Vagina (tissue), 2 donors: Measurements from ENCODE around the gene ITGAE. TPM values are rescaled to one million over a fixed set of nuclear protein-coding genes. Genes with fewer than 3 reads are reported as not detected.
"Not testable (repeated sequence)": the region's sequence is repeated elsewhere in the genome, so short reads cannot be mapped to it uniquely, and the experiment has no call there.

Experiments used
- DNase-seq, 2 donors: peaks; one replicate each; pipeline ENCODE4 v3.0.0-alpha.2; 2017; ENCODE audit errors: extremely low spot score in 2 of 2
- H3K27ac ChIP-seq: fragments of 200-600 bp; sonication (generic); one replicate; pipeline ENCODE4 v1.5.1; 2019
- H3K27me3 ChIP-seq: fragments of 200-600 bp; sonication (generic); one replicate; pipeline ENCODE4 v1.5.1; 2019
- H3K36me3 ChIP-seq, 2 donors: fragments of 200-600 bp; sonication (generic); one replicate each; pipeline ENCODE4 v1.5.1; 2017 to 2019
- H3K4me1 ChIP-seq: fragments of 200-600 bp; sonication (generic); one replicate; pipeline ENCODE4 v1.5.1; 2019
- H3K4me3 ChIP-seq, 2 donors: fragments of 200-600 bp; sonication (generic); 1 replicate in 1 of 2; 2 replicates in 1 of 2; pipeline ENCODE4 v1.5.1; 2016 to 2019
- H3K9me3 ChIP-seq: fragments of 200-600 bp; sonication (generic); one replicate; pipeline ENCODE4 v1.5.1; 2019
- POLR2A ChIP-seq, 2 donors: fragments of 450-650 bp; IDR thresholded peaks; one replicate each; pipeline ENCODE4 v1.6.1; 2017; ENCODE audit warnings: antibody characterized with exemption in 2 of 2, mild to moderate bottlenecking in 2 of 2, moderate library complexity in 2 of 2
- POLR2AphosphoS5 ChIP-seq, 2 donors: sonication (generic); formaldehyde crosslinking; IDR thresholded peaks; one replicate each; pipeline ENCODE4 v1.9.0; 2017; ENCODE audit warnings: antibody characterized with exemption in 2 of 2, mild to moderate bottlenecking in 2 of 2, low read depth in 1 of 2; ENCODE audit not compliant: insufficient read depth in 1 of 2
- intact Hi-C: fragments of 100-400 bp; cut with DNase I; formaldehyde crosslinking; loops from one replicate; pipeline ENCODE4 v1.15.1; 2023
- total RNA-seq: library from RNA; depleted of rRNA; stranded (reverse); fragments of >200 nt; gene quantifications from one replicate; pipeline ENCODE4 v1.2.3, GENCODE V29; 2016
- TF ChIP-seq, protein P1 (sequence below), 3 experiments: fragments of 450-650 bp in 2 of 3; fragments of 200-600 bp in 1 of 3; sonication (generic) in 1 of 3; IDR thresholded peaks; one replicate each; pipeline ENCODE4 v1.5.1; 2017 to 2019; ENCODE audit warnings: antibody characterized with exemption in 3 of 3, mild to moderate bottlenecking in 2 of 3, moderate library complexity in 2 of 3

Gene ITGAE
- total RNA-seq, 1 donor from 2014 or later, result 30.9 TPM

DNA sequence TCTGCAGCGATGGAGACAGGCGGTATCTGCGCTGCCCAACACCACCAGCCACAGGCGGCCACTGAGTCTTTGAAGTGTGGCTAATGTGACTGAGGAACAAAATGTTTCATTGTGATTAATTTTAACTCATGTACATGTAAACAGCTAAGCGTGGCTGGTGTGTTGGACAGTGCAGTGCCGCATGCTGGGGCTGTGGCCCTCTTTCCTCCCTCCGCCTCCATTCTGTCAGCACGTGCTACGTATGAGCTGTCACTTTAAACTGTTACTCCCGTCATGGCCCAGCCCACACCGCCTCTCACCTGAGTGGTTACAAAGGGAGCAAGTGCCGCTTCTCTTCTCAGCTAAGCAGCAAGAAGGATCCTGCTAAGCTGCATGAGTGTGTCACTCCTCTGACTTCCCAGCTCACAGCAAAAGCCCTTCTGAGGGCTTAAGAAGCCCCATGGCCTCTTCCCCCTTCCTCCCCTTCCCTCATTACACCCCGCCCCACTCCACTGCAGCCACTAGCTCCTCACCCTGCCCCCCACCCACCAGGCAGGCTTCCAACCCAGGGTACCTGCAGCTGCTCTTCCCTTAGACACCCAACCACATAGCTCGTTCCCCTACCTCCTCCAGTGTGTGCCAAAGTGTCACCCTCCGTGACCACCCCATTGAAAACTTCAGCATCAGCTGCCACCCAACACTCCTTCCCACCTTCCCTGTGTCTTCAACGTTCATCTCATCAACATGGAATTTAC is 62.3 kb downstream of the ITGAE start:
- H3K4me3 ChIP-seq, result peak overlapping the region in 1 of 2 donors; percentile 20
- TF ChIP-seq POLR2A (IDR thresholded peaks at IDR 0.05), result no peak
- TF ChIP-seq POLR2AphosphoS5 (IDR thresholded peaks at IDR 0.05; ENCODE audit: insufficient read depth in 1 of 2, low read depth in 1 of 2), result peak in 1 of 2 donors; percentile 54
- no peaks in the 10 kb centered on the region for H3K36me3 ChIP-seq
- intact Hi-C loops, result no loop called here
- H3K27me3 ChIP-seq, result no peaks in the 10 kb centered on the region
- H3K9me3 ChIP-seq, result no peaks in the 10 kb centered on the region
- peaks cover 7% of the 10 kb centered on the region for H3K4me1 ChIP-seq
- H3K27ac ChIP-seq, result no peak overlapping the region
- DNase-seq, result no peak

DNA sequence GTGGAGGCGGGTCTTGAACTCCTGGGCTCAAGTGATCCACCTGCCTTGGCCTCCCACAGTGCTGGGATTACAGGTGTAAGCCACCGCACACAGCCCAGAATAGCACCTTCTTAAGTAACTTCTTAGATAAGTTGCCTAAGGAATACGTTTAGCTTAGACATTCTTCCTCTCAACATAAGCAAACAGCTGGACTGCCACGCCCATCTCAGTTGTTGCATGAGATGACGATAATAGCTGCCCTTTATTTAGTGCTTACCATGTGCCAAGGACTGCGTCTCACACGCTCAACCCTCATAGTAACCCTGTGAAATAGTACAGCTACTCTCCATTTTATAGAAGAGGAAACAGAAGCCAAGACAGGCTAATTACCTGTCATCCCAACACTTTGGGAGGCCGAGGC is 65.5 kb downstream of the ITGAE start:
- Histone ChIP-seq H3K27ac (no peak overlapping the region), H3K9me3 (no peaks in the 10 kb centered on the region), H3K27me3 (no peaks in the 10 kb centered on the region), H3K36me3 (no peaks in the 10 kb centered on the region), H3K4me1 (peaks cover 22% of the 10 kb centered on the region), H3K4me3 (no peak overlapping the region)
- no peak for DNase-seq
- TF ChIP-seq, protein P1, sequence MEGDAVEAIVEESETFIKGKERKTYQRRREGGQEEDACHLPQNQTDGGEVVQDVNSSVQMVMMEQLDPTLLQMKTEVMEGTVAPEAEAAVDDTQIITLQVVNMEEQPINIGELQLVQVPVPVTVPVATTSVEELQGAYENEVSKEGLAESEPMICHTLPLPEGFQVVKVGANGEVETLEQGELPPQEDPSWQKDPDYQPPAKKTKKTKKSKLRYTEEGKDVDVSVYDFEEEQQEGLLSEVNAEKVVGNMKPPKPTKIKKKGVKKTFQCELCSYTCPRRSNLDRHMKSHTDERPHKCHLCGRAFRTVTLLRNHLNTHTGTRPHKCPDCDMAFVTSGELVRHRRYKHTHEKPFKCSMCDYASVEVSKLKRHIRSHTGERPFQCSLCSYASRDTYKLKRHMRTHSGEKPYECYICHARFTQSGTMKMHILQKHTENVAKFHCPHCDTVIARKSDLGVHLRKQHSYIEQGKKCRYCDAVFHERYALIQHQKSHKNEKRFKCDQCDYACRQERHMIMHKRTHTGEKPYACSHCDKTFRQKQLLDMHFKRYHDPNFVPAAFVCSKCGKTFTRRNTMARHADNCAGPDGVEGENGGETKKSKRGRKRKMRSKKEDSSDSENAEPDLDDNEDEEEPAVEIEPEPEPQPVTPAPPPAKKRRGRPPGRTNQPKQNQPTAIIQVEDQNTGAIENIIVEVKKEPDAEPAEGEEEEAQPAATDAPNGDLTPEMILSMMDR (IDR thresholded peaks at IDR 0.05), result no peak
- intact Hi-C loops, result no loop called here

DNA sequence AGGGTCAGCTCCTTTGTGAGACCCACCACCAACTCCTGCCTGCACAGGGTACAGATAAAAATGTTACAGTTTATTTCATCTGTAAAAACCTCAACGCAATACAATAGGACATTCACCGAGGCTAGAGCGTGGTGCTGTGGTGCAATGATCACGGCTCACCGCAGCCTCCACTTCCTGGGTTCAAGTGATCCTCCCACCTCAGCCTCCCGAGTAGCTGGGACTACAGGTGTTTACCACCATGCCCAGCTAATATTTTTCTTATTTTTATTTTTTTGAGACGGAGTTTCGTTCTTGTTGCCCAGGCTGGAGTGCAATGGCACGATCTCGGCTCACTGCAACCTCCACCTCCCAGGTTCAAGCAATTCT is 66.1 kb downstream of the ITGAE start:
- intact Hi-C loops, result not testable (repeated sequence)

DNA sequence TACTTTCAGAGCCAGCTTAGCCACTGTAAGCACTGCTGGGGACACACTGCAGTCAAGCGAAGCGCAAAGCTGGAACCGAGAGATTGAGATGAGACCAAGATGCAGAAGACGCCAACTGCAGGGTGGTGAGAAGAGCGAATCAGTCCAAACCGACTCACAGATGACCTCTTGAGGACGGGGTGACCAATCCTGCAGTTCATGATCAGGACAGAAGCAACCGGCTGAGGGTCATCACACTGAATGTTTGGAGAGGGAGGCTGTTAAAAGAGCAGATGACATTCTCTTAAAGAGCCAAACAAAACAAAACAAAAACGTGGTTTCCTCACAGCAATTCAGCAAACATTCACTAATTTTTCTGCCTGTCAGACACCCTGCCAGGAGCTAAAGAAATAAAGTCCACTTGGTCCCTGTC is 68.8 kb downstream of the ITGAE start:
- Histone ChIP-seq H3K27ac (peak overlapping the region; percentile 35), H3K36me3 (no peaks in the 10 kb centered on the region), H3K4me1 (peaks cover 15% of the 10 kb centered on the region), H3K4me3 (no peak overlapping the region), H3K27me3 (no peaks in the 10 kb centered on the region), H3K9me3 (no peaks in the 10 kb centered on the region)
- intact Hi-C loops, result no loop called here
- no peak for TF ChIP-seq POLR2AphosphoS5 (IDR thresholded peaks at IDR 0.05; ENCODE audit: insufficient read depth in 1 of 2, low read depth in 1 of 2)
- TF ChIP-seq, protein P1 (IDR thresholded peaks at IDR 0.05), result no peak
- TF ChIP-seq POLR2A (IDR thresholded peaks at IDR 0.05), result no peak
- DNase-seq, result no peak

More for the DNA sequence above, 66.1 kb downstream of the ITGAE start:
- H3K4me1 ChIP-seq, result peaks cover 22% of the 10 kb centered on the region
- not testable (repeated sequence) for H3K27ac ChIP-seq, H3K27me3 ChIP-seq, H3K4me3 ChIP-seq, DNase-seq, H3K9me3 ChIP-seq, H3K36me3 ChIP-seq

DNA sequence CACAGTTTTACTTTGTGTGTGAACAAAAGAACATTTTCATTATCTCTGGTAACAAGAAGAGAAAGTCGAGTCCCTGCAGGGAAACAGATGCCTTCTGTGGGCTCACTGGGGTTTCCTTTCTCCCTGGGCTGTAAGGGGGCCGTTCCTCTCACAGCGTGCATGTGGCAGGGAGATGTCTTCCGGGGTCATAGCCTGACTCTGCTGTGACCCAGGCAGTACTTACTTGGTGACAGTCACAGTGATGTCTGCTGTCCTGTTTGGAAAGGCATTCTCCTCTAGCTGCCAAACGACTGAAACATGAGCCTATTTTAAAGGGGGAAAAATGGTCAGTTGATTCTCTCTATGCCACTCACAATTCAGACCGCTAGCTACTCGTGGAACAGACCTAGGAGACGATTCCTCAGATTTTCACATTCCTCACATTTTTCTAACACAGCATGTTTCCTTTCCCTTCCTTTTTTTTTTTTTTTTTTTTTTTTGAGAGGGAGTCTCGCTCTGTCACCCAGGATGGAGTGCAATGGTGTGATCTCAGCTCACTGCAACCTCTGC is 70.0 kb downstream of the ITGAE start:
- Histone ChIP-seq H3K4me1 (peaks cover 15% of the 10 kb centered on the region), H3K27ac (no peak overlapping the region), H3K9me3 (no peaks in the 10 kb centered on the region), H3K4me3 (no peak overlapping the region), H3K27me3 (no peaks in the 10 kb centered on the region), H3K36me3 (no peaks in the 10 kb centered on the region)
- no peak for DNase-seq
- intact Hi-C loops, result no loop called here
- TF ChIP-seq, protein P1 (IDR thresholded peaks at IDR 0.05), result no peak
- TF ChIP-seq POLR2A (IDR thresholded peaks at IDR 0.05) (no peak), POLR2AphosphoS5 (IDR thresholded peaks at IDR 0.05; ENCODE audit: insufficient read depth in 1 of 2, low read depth in 1 of 2) (no peak)

DNA sequence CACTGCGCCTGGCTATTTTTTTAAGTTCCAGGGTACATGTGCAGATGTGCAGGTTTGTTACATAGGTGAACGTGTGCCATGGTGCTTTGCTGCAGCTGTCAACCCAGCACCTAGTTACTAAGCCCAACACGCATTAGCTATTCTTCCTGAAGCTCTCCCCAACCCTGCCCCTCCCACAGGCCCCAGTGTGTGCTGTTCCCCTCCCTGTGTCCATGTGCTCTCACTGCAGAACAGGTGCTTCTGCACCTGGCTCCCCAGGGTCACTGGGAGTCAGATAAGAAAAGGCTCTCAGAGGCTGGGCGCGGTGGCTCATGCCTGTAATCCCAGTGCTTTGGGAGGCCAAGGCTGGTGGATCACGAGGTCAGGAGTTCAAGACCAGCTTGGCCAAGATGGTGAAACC is 71.1 kb downstream of the ITGAE start:
- Histone ChIP-seq H3K36me3 (no peaks in the 10 kb centered on the region), H3K27me3 (no peaks in the 10 kb centered on the region), H3K27ac (no peak overlapping the region), H3K4me3 (no peak overlapping the region), H3K4me1 (peaks cover 15% of the 10 kb centered on the region), H3K9me3 (no peaks in the 10 kb centered on the region)
- DNase-seq, result no peak
- intact Hi-C loops, result no loop called here
- TF ChIP-seq POLR2A (IDR thresholded peaks at IDR 0.05) (no peak), POLR2AphosphoS5 (IDR thresholded peaks at IDR 0.05; ENCODE audit: insufficient read depth in 1 of 2, low read depth in 1 of 2) (no peak)
- TF ChIP-seq, protein P1 (IDR thresholded peaks at IDR 0.05), result no peak

DNA sequence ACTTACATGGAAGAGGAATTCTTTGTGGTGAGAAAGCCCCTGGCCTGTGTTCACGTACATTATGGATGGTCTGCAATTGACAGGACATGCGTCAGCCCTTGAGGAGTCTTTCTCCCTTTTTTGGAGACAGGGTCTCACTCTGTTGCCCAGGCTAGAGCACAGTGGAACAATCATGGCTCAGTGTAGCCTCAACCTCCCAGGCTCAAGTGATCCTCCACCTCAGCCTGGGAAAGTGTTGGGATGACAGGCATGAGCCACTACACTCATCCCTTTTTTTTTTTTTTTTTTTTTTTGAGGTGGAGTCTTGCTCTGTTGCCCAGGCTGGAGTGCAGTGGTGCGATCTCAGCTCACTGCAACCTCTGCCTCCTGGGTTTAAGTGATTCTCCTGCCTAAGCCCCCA is 72.9 kb downstream of the ITGAE start:
- H3K27ac ChIP-seq, H3K27me3 ChIP-seq, H3K4me3 ChIP-seq, DNase-seq, H3K36me3 ChIP-seq, intact Hi-C loops, H3K9me3 ChIP-seq: not testable (repeated sequence)
- H3K4me1 ChIP-seq, result peaks cover 18% of the 10 kb centered on the region
